CD4-positive, CD25-positive, alpha-beta regulatory T cell (primary cell): ENCODE data around the gene CCNE1. TPM values are rescaled to one million over a fixed set of nuclear protein-coding genes. Genes with fewer than 3 reads are reported as not detected.

Source experiments
- ATAC-seq, 2 donors: fragments of 150-1000 bp; cut with Tn5 transposase; one replicate each; pipeline ENCODE4 v1.10.0; 2021; ENCODE audit warnings: low read depth in 2 of 2, moderate number of reproducible peaks in 2 of 2, moderate library complexity in 1 of 2
- DNase-seq, 3 donors: peaks; one replicate each; pipeline versions ENCODE4 v3.0.0 to v3.0.0-alpha.2; 2012 to 2022; ENCODE audit warnings: mixed read lengths in 1 of 3
- H3K27ac ChIP-seq: one replicate; pipeline ENCODE4 v1.7.0; 2013; ENCODE audit warnings: mild to moderate bottlenecking, low read length; ENCODE audit not compliant: insufficient read depth, poor library complexity, severe bottlenecking
- H3K27me3 ChIP-seq: one replicate; pipeline ENCODE4 v1.7.0; 2013; ENCODE audit warnings: low read length; ENCODE audit not compliant: control insufficient read depth, insufficient read depth
- H3K36me3 ChIP-seq: one replicate; pipeline ENCODE4 v1.7.0; 2013; ENCODE audit warnings: mild to moderate bottlenecking, low read length, moderate library complexity; ENCODE audit not compliant: control insufficient read depth, insufficient read depth
- H3K4me1 ChIP-seq: 2 replicates; pipeline ENCODE4 v1.7.0; 2013; ENCODE audit warnings: mild to moderate bottlenecking, low read length; ENCODE audit not compliant: insufficient read depth, control insufficient read depth, poor library complexity, severe bottlenecking
- H3K4me3 ChIP-seq: one replicate; pipeline ENCODE4 v1.7.0; 2013; ENCODE audit warnings: low read depth, mild to moderate bottlenecking, low read length, moderate library complexity
- H3K9me3 ChIP-seq, 2 experiments: 1 replicate in 1 of 2; 2 replicates in 1 of 2; pipeline ENCODE4 v1.7.0; 2013; ENCODE audit warnings: low read length in 2 of 2, mild to moderate bottlenecking in 1 of 2, moderate library complexity in 1 of 2; ENCODE audit not compliant: control insufficient read depth in 2 of 2
- H3K27ac Mint-ChIP-seq, 3 donors: one replicate each; pipeline ENCODE4 v1.8.0; 2020 to 2022; ENCODE audit warnings: mild to moderate bottlenecking in 3 of 3, mixed read lengths in 3 of 3, moderate library complexity in 2 of 3
- H3K27me3 Mint-ChIP-seq: one replicate; pipeline ENCODE4 v1.8.0; 2022; ENCODE audit warnings: mild to moderate bottlenecking, mixed read lengths
- H3K36me3 Mint-ChIP-seq: one replicate; pipeline ENCODE4 v1.8.0; 2020; ENCODE audit warnings: mixed read lengths
- H3K4me1 Mint-ChIP-seq, 4 donors: one replicate each; pipeline ENCODE4 v1.8.0; 2020 to 2022; ENCODE audit warnings: mixed read lengths in 4 of 4, mild to moderate bottlenecking in 1 of 4
- H3K4me3 Mint-ChIP-seq, 4 donors: one replicate each; pipeline ENCODE4 v1.8.0; 2020 to 2022; ENCODE audit warnings: mild to moderate bottlenecking in 4 of 4, mixed read lengths in 4 of 4, moderate library complexity in 3 of 4
- H3K9me3 Mint-ChIP-seq, 7 donors: one replicate each; pipeline ENCODE4 v1.8.0; 2020 to 2022; ENCODE audit warnings: mixed read lengths in 7 of 7, mild to moderate bottlenecking in 3 of 7, moderate library complexity in 2 of 7
- polyA plus RNA-seq, 4 donors: library from polyadenylated mRNA; unstranded; fragments of 300-500 nt; fragmentation: Illumina TruSeq; gene quantifications; one replicate each; pipeline ENCODE4 v1.2.3, GENCODE V29; 2021
- total RNA-seq: library from RNA; stranded (reverse); gene quantifications from one replicate; pipeline ENCODE4 v1.2.3, GENCODE V29; 2022

The CCNE1 gene
- total and polyA plus RNA-seq, 5 donors from 2014 or later = 0.88 to 18.5 (median 3.6) TPM

- no peak overlapping the region for H3K4me3 ChIP-seq
- no peaks in the 10 kb centered on the region for H3K4me1 ChIP-seq
- Mint-ChIP-seq H3K4me1 (peaks cover 0 to 8% (median 0%) of the 10 kb centered on the region in 4 donors), H3K9me3 (no peaks in the 10 kb centered on the region), H3K36me3 (no peaks in the 10 kb centered on the region), H3K27me3 (peaks cover 3% of the 10 kb centered on the region), H3K4me3 (no peak overlapping the region), H3K27ac (peak overlapping the region in 1 of 3 donors; percentile 9)
- H3K9me3 ChIP-seq = no peaks in the 10 kb centered on the region
- H3K27me3 ChIP-seq = no peaks in the 10 kb centered on the region
- ATAC-seq = peak in 1 of 2 donors; percentile 24
- no peak overlapping the region for H3K27ac ChIP-seq
- no peaks in the 10 kb centered on the region for H3K36me3 ChIP-seq
- peak in 1 of 3 donors; percentile 78 for DNase-seq
Observed at GRCh38 chr19:29770648-29771047, 41.1 kb upstream of the CCNE1 start.

GRCh38 chr19:29771708-29772414 lies 39.9 kb upstream of the CCNE1 start:
- no peaks in the 10 kb centered on the region for H3K36me3 Mint-ChIP-seq
- H3K4me3 Mint-ChIP-seq = no peak overlapping the region
- peak overlapping the region in 1 of 3 donors; percentile 46 for H3K27ac Mint-ChIP-seq
- H3K4me3 ChIP-seq = no peak overlapping the region
- no peaks in the 10 kb centered on the region for H3K4me1 ChIP-seq
- no peaks in the 10 kb centered on the region for H3K27me3 ChIP-seq
- no peaks in the 10 kb centered on the region for H3K9me3 ChIP-seq
- no peaks in the 10 kb centered on the region for H3K9me3 Mint-ChIP-seq
- ATAC-seq = no peak
- peaks cover 0 to 8% (median 0%) of the 10 kb centered on the region in 4 donors for H3K4me1 Mint-ChIP-seq
- H3K27me3 Mint-ChIP-seq = no peaks in the 10 kb centered on the region
- H3K27ac ChIP-seq = no peak overlapping the region
- H3K36me3 ChIP-seq = no peaks in the 10 kb centered on the region
- peak in 2 of 3 donors; percentile 32 to 35 for DNase-seq

GRCh38 chr19:29772696-29773095 lies 39.1 kb upstream of the CCNE1 start:
- H3K36me3 ChIP-seq = no peaks in the 10 kb centered on the region
- DNase-seq (no peak), ATAC-seq (no peak)
- no peak overlapping the region for H3K27ac Mint-ChIP-seq
- H3K9me3 Mint-ChIP-seq = no peaks in the 10 kb centered on the region
- H3K27ac ChIP-seq = no peak overlapping the region
- H3K4me1 ChIP-seq = no peaks in the 10 kb centered on the region
- H3K9me3 ChIP-seq = no peaks in the 10 kb centered on the region
- H3K36me3 Mint-ChIP-seq = no peaks in the 10 kb centered on the region
- H3K27me3 ChIP-seq = no peaks in the 10 kb centered on the region
- H3K4me1 Mint-ChIP-seq = peaks cover 0 to 8% (median 0%) of the 10 kb centered on the region in 4 donors
- no peak overlapping the region for H3K4me3 ChIP-seq
- H3K27me3 Mint-ChIP-seq = no peaks in the 10 kb centered on the region
- no peak overlapping the region for H3K4me3 Mint-ChIP-seq

- Mint-ChIP-seq H3K4me3 (no peak overlapping the region), H3K9me3 (no peaks in the 10 kb centered on the region), H3K4me1 (peaks cover 0 to 8% (median 0%) of the 10 kb centered on the region in 4 donors), H3K36me3 (no peaks in the 10 kb centered on the region), H3K27me3 (no peaks in the 10 kb centered on the region), H3K27ac (peak overlapping the region in 1 of 3 donors; percentile 46)
- H3K27ac ChIP-seq = no peak overlapping the region
- no peaks in the 10 kb centered on the region for H3K4me1 ChIP-seq
- H3K27me3 ChIP-seq = no peaks in the 10 kb centered on the region
- H3K36me3 ChIP-seq = no peaks in the 10 kb centered on the region
- no peak overlapping the region for H3K4me3 ChIP-seq
- DNase-seq (no peak), ATAC-seq (no peak)
- no peaks in the 10 kb centered on the region for H3K9me3 ChIP-seq
Observed at GRCh38 chr19:29773141-29773540, 38.6 kb upstream of the CCNE1 start.

GRCh38 chr19:29774126-29774525 lies 37.7 kb upstream of the CCNE1 start:
- H3K9me3 Mint-ChIP-seq = no peaks in the 10 kb centered on the region
- Histone ChIP-seq H3K36me3 (no peaks in the 10 kb centered on the region), H3K9me3 (no peaks in the 10 kb centered on the region), H3K4me1 (no peaks in the 10 kb centered on the region), H3K27ac (no peak overlapping the region), H3K4me3 (no peak overlapping the region), H3K27me3 (no peaks in the 10 kb centered on the region)
- no peaks in the 10 kb centered on the region for H3K36me3 Mint-ChIP-seq
- H3K27me3 Mint-ChIP-seq = no peaks in the 10 kb centered on the region
- H3K4me1 Mint-ChIP-seq = peaks cover 0 to 8% (median 0%) of the 10 kb centered on the region in 4 donors
- no peak for ATAC-seq
- no peak for DNase-seq
- no peak overlapping the region for H3K27ac Mint-ChIP-seq
- no peak overlapping the region for H3K4me3 Mint-ChIP-seq

GRCh38 chr19:29777781-29778309 lies 33.9 kb upstream of the CCNE1 start:
- no peaks in the 10 kb centered on the region for H3K4me1 Mint-ChIP-seq
- Histone ChIP-seq H3K27ac (no peak overlapping the region), H3K4me3 (no peak overlapping the region), H3K4me1 (no peaks in the 10 kb centered on the region), H3K9me3 (no peaks in the 10 kb centered on the region), H3K36me3 (no peaks in the 10 kb centered on the region), H3K27me3 (no peaks in the 10 kb centered on the region)
- no peak overlapping the region for H3K27ac Mint-ChIP-seq
- no peaks in the 10 kb centered on the region for H3K36me3 Mint-ChIP-seq
- no peak for DNase-seq
- no peak for ATAC-seq
- no peaks in the 10 kb centered on the region for H3K9me3 Mint-ChIP-seq
- peaks cover 4% of the 10 kb centered on the region for H3K27me3 Mint-ChIP-seq
- no peak overlapping the region for H3K4me3 Mint-ChIP-seq

GRCh38 chr19:29779921-29780320 lies 31.9 kb upstream of the CCNE1 start:
- ATAC-seq = peak in 1 of 2 donors; percentile 31
- Mint-ChIP-seq H3K4me1 (peaks cover 0 to 2% (median 0%) of the 10 kb centered on the region in 4 donors), H3K27me3 (peaks cover 4% of the 10 kb centered on the region)

More at GRCh38 chr19:29779921-29780320, 31.9 kb upstream of the CCNE1 start:
- no peak for DNase-seq
- H3K9me3 ChIP-seq = no peaks in the 10 kb centered on the region
- H3K4me3 ChIP-seq = no peak overlapping the region
- no peaks in the 10 kb centered on the region for H3K4me1 ChIP-seq
- no peaks in the 10 kb centered on the region for H3K36me3 Mint-ChIP-seq
- H3K36me3 ChIP-seq = no peaks in the 10 kb centered on the region
- no peak overlapping the region for H3K27ac ChIP-seq
- H3K27ac Mint-ChIP-seq = no peak overlapping the region
- H3K4me3 Mint-ChIP-seq = no peak overlapping the region
- no peaks in the 10 kb centered on the region for H3K27me3 ChIP-seq
- peaks cover 0 to 2% (median 0%) of the 10 kb centered on the region in 7 donors for H3K9me3 Mint-ChIP-seq
